HG03196 (cell line): ENCODE results near the gene WDR64.
"Not testable (repeated sequence)": the region's sequence is repeated elsewhere in the genome, so short reads cannot be mapped to it uniquely, and the experiment has no call there.

ENCODE experiments used
- ATAC-seq: cut with Tn5 transposase; IDR thresholded peaks from one replicate; pipeline ENCODE4 v1.9.1; 2021; ENCODE audit not compliant: unreplicated experiment

Gene WDR64

DNA sequence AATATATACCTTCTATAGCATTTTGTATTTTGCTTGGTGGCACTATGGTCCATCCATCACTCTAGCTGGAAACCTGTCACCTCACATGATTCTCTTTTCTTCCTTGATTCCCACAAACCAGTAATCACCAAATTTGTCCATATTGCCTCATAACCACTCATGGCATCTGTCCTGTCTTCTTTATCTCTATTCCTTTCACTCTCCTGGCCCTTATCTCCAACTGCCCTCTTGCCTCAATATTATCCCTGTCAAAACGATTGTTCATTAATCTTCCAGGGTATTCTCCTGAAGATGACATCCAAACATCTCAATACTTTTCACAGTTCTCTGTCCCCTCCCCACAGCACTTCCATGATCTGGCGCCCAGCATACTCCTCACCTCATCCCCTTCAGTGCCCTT is 46.1 kb downstream of the WDR64 start:
- ATAC-seq: no peak

- no peak for ATAC-seq
These were observed 49.6 kb downstream of the WDR64 start for GRCh38 chr1:241701483-241702295.

GRCh38 chr1:241702442-241703373 is 50.6 kb downstream of the WDR64 start:
- ATAC-seq: no peak

GRCh38 chr1:241703739-241704138 is 51.7 kb downstream of the WDR64 start:
- ATAC-seq: not testable (repeated sequence)

DNA sequence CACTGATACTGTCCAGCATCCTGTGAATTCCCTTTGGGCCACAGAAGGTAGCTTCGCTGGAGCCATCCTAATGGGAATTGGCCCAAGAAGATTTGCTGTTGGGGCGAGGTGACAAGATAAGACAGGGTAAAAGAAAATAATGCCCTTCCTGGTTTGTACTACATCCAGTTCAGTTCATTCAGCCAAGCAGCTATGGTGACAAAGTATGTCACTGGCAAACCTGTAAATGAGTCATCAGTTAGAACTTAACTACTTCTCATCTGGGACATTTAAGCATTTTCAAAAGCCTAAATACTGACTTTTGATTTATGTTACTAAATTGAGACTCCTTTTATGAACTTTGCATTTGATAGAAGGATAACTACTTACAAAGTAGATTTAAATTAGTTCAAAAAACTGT is 54.2 kb downstream of the WDR64 start:
- ATAC-seq: no peak

DNA sequence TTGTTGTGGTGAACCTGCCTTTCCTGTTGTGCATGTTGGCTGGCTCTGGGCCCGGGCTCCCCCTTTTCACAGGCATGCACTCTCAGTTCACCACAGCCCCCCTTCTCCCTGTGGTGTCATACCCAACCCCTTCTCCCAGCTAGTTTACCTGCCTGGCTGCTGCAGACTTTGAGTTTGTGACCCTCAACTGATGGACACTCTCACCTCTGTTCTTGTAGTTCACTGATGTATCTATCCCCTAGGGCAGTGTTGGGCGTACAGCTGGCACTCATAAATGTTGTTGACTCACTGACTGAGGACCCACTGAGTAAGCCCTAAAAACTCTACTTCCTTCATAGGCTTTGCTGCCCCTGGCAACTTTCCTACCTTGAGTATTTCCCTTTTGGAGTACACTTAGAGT is 54.9 kb downstream of the WDR64 start:
- ATAC-seq: no peak

DNA sequence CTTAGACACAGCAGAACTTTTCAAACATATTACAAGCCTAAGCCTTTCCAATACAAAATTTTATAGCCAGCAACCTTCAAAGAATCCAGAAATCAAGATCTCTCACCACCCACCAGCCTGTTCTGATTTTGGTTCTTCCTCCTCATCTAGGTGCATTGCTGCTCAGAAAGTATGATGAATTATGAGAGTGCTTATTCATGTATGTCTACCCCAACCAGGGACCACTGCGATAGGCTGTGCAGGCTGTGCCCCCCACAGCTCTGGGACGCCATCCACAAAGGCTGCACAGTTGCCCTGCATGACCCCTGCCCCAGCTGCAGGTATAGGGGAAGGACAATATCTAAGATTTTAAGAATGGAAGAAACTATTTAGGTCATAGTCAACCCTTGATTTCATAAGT is 55.4 kb downstream of the WDR64 start:
- no peak for ATAC-seq

DNA sequence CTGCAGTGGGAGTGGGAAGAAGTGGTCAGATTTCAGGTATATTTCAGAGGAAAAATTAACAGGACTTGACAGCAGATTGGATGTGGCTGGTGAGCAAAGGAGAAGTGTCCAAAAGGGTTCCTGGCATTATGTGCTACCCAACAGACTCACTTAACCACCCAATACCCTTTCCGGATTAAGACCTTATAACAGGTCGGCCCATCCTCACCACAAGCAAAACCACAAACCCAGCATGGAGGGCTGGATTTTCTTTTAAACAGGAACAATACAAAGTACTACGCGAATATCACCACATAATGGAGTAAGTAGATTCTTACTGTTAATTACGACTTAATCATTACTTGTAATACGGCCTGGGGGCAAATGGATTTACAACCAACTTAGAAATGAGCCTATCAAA is 59.2 kb downstream of the WDR64 start:
- no peak for ATAC-seq

DNA sequence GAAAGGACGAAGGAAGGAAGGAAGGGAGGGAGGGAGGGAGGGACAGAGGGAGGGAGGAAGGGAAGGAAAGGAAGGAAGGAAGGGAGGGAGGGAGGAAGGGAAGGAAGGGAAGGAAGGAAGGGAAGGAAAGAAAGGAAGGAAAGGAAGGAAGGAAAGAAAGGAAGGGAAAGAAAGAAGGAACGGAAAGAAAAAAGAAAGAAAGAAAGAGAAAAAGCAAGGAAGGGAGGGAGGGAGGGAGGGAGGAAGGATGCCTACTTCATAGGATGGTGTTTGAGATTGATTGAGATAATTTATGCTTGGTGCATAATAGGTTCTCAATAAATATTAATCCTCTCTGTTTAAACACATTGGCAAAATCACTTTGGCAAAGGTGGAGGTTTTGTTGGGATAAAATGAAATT is 61.2 kb downstream of the WDR64 start:
- ATAC-seq: no peak

GRCh38 chr1:241714321-241715218 is 62.5 kb downstream of the WDR64 start:
- no peak for ATAC-seq

DNA sequence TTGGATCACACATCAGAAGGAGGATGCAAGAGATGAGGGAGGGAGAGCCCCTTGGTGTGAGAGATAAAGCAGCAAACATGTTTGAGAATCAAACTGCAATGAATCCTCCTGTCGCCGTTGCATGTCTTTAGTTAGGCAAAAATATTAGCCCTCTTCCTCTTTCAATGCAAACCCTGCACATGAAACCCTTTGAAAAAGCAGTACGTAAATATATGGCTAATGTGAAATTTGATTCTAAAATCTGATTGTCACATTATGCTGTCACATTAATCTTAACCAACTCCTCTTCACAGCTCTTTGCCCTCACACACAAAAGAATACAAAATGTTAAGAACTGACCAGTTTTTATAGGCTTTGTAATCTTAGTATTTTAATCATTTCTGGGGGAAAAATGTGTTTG is 63.4 kb downstream of the WDR64 start:
- ATAC-seq: no peak

DNA sequence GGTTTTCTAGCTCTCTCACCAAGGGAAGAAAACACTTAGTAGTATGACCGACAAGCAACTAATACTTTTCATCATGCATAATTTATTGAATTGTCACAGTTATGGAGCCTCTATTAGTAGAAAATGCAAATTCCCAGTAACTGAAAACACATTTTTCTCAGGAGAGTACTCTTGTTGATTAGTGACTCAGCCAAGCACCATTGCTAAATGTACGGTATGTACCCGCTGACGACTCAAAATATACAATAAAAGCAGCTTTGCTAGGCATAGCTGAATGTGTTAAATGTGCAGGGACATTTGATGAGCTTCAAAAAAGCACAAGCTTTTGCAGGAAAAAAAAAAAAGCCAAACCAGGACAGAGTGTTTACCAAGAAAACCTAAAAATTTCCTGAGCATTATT is 63.9 kb downstream of the WDR64 start:
- ATAC-seq: no peak

- no peak for ATAC-seq
These were observed 65.0 kb downstream of the WDR64 start for GRCh38 chr1:241716915-241717656.

DNA sequence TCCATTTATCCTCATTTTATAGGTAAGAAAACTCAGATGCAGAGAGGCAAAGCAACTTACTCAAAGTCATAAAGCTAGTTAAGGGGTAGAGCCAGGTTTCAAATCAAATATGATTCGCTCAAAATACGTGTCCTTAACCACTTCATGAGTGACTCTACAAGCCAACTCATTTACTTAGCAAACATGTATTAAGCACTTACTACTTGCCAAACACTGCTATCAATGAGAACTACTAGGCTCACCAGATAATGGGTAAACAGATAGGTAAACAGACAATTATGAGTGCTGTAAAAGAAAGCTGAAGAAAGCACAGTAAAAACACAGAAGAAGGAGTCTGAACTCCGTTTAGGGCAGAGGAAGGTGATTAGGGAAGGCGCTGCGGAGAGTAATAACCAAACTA is 65.9 kb downstream of the WDR64 start:
- no peak for ATAC-seq

GRCh38 chr1:241721011-241721410 is 68.9 kb downstream of the WDR64 start:
- ATAC-seq: no peak

- ATAC-seq: no peak
These were observed 70.9 kb downstream of the WDR64 start for GRCh38 chr1:241722947-241723346.

- ATAC-seq: no peak
These were observed 72.8 kb downstream of the WDR64 start for GRCh38 chr1:241724741-241725356.

- no peak for ATAC-seq
These were observed 78.0 kb downstream of the WDR64 start for GRCh38 chr1:241730031-241730430.

- ATAC-seq: no peak
These were observed 81.8 kb downstream of the WDR64 start for GRCh38 chr1:241733899-241734298.

DNA sequence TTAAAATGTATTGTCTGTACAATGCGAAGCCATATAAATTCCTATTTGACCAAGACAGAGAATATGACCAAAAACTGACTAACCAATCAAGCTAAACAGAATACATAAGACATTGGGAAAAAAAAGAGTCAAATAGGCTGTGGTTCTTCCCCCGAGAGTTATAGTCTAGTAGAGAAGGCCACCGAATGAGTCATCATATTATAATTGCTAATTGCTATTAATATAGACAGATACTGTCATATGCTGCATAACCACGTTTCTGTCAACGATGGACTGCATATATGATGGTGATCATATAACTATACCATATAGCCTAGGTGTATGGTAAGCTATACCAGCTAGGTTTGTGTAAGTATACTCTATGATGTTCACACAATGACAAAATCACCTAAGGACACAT is 82.5 kb downstream of the WDR64 start:
- no peak for ATAC-seq
